COLO668 (cell line): Measurements from ENCODE around the gene ADAM17.
"Not testable (repeated sequence)": the region's sequence is repeated elsewhere in the genome, so short reads cannot be mapped to it uniquely, and the experiment has no call there.

Source experiments
- DNase-seq: peaks from one replicate; lab custom pipeline; 2025; ENCODE audit not compliant: unreplicated experiment; lab: John Stamatoyannopoulos, UW

The ADAM17 gene

DNA sequence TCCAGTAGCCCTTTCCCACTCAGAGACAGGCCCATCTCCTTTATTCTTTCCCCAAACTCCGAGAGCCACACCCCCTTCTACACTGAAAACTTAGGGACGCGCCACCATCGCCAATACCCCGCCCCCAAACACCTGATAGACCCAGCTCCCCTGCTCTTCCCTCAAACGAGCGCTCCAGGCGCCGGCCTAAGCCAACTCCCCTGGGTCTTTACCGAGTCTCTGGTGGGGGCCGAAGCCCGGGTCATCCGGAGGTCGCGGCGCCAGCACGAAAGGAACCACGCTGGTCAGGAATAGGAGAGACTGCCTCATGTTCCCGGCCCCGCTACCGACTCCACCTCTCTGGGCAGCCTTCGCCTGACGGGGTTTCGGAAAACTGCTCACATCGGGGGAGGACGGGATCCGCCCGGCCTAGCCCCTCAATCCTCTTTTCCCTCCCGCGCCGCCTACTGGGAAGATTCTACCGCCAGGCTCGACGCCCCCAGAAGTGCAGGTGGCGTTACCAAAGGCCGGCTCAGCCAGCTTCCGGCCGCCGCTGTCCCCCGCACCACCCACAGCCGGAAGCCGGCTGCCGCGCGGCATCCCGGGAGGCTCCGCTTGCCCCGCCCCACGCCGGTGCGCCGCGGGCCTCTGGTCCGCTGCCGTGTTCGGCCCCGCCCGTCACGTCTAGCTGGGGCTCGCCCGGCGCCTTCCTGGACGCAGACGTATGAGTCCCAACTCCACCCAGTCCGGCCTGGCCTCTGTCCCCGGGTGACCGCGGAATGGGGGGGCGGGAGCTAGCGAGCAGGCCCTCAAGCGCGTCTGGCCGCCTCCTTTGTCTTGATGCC lies at the start of gene ADAM17:
Gene ADAM17 (minus strand): TSS at position 534 of the 824 bp plus-strand sequence. CDS start 225 bp downstream, at position 309.
- DNase-seq = peak; percentile 98

DNA sequence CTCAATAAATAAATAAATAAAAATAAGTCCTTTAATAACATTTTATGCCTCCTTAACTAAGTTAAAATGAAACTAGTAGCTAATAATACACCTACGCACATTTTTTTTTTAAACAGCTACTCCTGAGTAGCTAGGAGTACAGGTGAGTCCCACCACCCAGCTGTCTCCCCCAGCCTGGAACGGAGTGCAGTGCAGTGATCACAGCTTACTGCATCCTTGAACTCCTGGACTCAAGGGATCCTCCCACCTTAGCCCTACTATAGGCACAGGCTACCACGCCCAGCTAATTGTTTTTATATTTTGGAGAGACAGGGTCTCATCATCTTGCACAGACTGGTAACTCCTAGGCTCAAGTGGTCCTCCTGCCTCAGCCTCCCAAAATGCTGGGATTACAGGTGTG lies 46.8 kb upstream of the ADAM17 start:
- no peak for DNase-seq

DNA sequence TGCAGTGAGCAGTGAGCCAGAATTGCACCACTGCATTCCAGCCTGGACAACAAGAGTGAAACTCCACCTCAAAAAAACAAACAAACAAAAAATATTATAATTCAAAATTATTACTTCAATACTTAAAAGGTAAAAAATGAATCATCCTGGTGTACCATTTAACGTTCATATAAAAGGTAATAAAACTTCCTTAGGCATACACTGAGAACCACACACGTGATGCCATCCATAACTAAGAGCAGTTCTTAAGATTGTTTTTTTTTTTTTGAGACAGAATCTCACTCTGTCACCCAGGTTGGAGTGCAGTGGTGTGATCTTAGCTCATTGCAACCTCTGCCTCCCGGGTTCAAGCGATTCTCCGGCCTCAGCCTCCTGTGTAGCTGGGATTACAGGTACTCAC lies 45.8 kb upstream of the ADAM17 start:
- no peak for DNase-seq

DNA sequence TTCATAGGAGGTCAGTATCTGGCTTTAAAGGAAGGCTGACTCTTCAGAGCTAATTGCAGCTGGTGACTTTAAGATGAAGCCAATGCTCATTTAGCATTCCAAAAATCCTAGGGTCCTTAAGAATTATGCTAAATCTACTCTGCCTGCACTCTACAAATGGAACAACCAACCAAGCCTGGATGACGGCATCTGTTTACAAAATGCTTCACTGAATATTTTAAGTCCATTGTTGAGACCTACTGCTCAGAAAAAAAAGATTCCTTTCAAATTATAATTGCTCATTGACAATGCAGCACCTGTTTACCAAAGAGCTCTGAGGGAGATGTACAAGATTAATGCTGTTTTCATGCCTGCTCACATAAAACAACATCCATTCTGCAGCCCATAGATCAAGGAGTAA lies 43.8 kb upstream of the ADAM17 start:
- DNase-seq = no peak

DNA sequence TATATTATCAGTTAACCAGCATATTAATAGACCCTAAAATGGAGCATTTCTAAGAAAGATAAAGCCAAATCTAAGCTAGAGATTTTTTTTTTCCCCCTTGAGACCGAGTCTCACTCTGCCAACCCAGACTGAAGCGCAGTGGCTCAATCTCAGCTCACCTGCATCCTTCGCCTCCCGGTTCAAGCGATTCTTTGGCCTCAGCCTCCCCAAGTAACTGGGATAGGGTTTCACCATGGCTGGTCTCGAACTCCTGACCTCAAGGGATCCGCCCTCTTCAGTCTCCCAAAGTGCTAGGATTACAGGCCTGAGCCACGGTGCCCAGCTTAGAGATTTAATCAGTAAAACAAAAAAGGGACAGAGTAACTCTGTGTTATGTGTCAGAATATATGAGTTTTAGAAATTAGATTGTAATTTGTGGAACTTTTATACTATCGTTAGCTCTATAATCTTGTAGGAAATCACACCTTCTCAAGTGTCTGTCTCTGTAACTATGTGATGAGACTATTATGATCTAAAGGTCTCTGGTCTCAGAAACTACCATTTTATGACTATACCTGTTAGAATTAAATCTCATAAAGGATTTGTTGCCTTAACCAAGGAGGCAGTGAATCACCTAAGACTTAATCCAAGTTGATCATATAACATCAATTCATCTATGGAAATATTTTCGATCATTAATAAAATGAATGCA lies 41.1 kb upstream of the ADAM17 start:
- no peak for DNase-seq

DNA sequence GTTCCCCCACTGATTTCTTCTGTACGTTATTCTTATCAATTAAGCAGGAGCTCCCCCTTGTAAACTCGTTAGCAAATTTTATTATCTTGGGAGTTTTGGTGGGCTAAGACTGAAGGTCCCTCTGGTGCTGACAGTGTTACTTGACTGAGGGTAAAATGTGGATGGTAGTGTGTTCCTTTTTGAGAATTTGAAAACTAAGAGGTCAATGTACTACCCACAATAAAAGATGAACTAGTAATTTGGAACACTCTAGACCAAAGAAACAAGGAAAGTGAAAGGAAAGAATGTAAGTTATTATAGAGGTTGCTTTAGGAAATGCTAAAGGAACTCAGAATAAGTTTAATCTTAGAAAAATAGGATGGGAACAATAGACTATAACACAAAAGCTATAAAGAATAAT lies 40.1 kb upstream of the ADAM17 start:
- no peak for DNase-seq

DNA sequence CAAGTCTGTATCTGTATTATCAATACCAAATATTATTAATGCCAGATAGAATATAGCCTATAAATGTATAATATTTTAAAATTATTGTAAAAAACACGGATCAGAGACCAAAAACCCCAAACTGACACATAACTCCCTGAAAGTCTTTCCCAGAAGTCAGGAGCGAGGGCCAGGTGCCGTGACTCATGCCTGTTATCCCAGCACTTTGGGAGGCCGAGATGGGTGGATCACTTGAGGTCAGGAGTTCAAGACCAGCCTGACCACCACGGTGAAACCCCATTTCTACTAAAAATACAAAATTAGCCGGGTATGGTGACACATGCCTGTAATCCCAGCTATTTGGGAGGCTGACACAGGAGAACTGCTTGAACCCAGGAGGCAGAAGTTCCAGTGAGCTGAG lies 39.6 kb upstream of the ADAM17 start:
- DNase-seq = not testable (repeated sequence)

DNA sequence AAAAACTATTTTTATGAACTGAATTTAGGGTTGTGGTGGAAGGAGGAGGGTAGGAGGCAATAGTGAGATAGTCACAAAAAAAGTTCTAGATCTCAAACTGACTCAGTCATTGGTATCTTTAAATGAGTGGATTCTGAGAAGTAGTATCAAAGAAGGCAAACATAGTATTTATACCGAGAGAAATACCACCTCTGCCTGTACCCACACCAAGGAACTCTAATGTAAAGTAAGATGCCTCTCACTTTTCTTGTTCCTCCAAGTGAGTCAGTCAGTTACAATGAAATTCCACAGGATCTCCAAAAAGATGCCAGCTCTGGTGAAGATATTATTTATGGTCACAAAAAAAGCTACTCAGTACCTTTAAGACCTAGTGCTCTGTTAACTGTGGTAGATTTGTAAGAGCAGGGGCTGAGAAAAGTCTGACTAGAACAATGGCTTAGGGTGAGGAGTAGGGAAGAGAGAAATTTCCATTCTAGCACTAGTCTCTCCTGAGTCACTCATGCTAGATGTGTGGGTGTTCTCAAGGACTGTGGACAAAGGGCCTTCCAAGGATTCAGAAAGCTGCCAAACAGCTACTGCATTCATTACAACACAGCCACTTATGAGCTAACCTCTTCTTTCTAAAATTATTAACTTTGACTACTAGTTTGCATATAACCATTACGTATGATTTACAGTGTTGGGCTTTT lies 38.9 kb upstream of the ADAM17 start:
- no peak for DNase-seq

DNA sequence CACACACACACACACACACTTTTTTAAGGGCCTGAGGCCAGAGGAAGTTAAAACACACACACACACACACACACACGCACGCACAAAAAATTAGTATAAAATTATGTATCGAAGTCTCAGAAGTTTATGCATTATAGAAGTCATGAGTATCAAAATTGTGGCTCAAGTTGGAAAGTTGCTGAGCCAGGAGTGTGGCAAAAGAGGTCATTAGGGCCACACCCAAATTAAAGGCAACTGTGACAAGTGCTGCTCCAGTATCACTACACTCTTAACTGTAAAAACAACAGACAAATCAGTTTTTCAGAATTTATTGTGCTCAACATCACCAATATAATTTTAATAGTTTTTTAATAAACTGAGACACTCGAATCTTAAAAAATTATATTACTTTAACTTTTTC lies 38.3 kb upstream of the ADAM17 start:
- no peak for DNase-seq

DNA sequence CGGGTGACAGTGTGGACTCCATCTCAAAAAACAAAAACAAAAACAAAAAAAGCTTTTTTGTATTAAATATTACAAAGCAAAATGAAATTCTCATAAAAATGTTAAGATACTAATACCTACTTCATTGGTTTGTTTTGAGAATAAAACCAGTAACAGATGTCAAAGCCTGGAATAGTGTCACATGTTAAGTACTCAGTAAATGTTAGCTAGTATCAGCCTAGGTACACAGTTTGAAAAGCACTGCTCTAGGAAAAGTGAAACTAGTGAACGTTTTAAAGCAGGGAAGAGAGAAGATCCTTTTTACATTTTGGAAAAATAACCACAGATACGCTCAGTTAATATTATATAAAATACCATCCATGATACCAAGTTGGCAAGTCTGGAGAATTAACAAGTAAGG lies 37.1 kb upstream of the ADAM17 start:
- DNase-seq = no peak

DNA sequence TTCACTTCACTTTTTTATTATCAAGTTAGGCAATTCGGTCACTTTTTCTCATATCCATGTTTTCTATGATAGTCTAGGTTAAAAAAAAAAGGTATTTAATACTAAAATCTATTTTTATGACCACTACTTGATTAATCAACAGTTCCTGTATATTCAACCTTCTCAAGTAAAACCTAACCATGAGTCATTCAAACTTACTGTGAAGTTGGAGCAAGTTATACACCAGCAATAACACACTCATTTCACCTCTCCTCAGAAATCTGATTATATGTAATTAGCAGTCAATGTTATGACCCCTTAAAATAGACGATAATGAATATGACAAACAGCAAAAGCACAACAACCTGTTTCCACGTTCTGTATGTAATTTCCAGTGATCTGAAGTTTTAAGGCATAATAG lies 35.0 kb upstream of the ADAM17 start:
- no peak for DNase-seq

DNA sequence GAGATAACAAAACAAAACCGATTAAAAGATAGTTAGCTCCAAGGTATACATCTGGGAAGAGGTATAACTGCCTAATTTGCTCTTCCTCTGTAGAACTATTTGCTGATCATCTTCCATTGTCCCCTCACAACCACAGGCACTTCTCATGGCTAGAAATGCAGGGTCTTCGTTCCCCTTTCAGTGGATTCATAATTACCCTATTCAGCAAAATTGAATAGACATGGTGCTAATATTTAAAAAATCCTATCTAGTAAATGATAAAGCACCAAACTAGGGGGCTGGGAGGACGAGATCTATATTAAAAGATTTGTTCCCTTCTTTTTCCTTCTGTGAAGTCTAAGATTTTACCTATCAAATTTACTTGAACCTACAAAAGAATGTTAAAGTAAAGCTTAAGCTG lies 30.8 kb upstream of the ADAM17 start:
- no peak for DNase-seq

DNA sequence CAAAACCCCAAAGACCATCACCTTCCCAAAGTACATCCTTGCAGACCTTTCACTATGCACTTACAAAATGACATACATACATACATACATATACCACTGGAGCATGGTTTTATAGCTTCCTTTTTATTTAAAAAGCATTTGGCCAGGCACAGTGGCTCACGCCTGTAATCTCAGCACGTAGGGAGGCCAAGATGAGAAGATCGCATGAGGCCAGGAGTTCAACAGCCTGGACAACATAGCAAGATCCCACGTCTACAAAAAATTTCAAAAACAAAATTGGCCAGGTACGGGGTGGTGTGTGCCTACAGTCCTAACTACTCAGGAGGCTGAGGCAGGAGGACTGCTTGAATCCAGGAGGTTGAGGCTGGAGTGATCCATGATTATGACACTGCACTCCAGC lies 29.9 kb upstream of the ADAM17 start:
- no peak for DNase-seq

DNA sequence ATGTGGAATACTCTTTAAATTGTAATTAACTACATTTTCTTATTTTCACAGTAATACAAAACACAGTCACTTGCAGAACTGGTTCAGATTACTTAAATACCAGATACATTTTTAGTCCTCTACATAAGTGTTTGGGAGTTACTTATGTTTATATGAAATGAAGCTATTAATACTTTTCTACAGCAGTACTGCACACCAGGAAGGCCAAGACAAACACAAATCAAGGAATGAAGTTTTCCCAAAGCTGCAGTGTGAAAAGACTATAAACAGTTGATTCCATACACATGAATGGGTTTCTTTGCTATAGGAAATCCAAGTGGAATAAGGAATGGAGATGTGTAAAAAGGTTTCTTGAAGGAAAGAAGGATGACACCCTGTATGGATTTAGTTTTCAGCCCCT lies 29.3 kb upstream of the ADAM17 start:
- DNase-seq = not testable (repeated sequence)

DNA sequence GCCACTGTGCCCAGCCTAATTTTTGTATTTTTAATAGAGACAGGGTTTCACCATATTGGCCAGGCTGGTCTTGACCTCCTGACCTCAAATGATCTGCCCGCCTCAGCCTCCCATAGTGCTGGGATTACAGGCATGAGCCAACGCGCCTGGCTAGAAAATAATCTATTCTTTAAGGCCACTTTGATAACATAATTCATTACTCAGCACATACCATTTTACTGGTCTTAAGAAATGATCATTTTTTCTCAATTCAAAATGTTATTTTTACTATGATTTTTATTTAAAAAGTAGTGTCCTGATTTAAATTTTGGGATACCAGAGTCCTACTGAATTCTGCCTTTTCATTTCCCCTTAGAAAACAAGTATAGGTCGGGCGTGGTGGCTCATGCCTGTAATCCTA lies 27.0 kb upstream of the ADAM17 start:
- DNase-seq = no peak

DNA sequence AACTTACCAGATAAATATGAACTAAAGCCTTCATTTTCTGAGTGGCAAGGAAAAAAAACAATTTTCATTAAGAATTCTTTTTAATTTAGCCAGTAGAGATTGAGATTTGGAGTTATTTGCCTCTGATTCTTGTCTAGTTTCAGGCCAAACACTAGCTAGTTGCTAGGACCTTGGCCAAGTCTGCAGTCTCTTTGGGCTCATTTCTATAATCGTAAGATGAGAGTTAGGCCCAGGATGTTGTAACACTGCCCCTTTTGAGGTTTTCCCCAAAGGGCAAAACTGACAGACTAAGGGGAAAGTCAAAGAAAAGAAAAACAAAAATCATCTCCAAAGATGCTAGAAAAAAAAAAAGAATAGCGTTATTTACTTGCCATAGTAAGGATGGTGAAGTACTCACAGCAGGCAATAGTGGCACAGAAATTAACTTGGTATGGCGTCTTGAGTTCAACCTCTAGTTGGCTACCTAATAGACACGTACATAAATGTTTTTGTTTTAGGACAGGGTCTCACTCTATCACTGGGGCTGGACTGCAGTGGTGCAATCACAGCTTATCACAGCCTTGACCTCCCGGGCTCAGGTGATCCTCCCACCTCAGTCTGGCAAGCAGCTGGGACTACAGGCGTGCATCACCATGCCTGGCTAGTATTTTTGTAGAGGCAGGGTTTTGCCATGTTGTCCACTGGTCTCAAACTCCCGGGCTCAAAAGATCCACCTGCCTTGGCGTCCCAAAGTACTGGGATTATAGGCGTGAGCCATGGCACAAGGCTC lies 23.0 kb upstream of the ADAM17 start:
- no peak for DNase-seq

DNA sequence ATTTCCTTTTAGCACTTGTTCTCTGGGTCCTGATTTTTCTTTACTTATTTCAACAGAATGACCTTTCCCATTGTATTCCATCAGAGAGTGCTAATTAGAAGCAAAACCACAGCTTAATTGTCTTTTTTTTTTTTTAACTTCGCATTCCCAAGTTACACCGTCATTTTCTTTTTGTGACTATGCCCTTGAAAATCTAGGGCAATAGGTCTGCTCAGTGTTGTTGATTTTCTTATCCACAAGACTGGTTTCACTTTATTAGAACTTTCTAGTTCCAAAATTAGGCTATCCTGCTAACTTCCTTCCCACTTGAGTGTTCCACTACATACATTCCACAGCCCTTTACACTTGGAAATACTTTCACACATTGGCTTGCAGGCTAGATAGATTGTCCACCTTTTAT lies 18.7 kb upstream of the ADAM17 start:
- DNase-seq = no peak

DNA sequence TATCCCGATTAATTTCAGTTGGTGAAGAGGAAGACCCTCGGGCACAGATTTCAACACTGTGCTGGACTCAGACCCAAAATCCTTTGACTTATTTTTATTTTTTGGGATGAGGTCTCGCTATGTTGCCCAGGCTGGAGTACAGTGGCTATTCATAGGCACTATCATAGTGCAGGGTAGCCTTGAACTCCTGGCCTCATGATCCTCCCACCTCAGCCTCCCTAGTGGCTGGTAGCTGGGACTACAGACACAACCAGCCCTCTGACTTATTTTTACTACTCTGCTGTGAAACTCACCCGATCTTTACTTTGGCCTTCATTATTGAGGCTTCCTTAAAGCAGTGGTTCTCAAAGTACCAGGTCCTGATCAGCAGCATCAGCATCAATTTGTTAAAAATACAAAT lies 18.2 kb upstream of the ADAM17 start:
- DNase-seq = no peak

DNA sequence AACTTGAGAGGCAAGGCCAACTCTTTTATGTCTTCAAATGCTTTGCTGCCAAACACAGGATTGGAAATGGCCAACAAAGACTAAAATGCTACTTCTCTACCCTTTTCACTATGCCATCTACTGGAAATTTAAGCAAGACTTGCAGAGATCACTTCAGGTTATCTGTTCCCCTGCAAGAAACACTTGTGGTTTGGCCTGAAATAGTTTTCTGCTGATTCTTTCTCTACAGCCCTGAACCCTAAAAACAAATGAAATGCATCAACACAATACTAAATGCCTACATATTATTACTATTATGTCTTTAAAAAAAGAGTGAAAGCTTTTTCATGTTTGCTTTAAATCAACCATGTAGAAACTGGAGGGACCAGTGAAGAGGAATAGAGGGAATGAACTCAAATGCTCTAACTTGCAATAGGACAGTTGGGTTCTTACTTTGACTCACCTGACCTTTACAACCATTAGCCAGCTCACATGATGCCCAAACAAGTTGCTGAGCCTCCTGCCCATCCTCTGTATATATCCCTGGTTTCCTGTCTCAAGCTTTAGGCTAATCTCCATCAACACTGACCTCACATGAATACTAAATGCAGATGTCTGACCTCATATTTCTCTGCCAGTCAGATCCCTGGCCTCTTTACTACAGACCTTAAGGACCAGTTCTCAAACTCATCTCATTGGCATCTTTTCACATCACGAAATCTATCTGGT lies 17.5 kb upstream of the ADAM17 start:
- DNase-seq = no peak

DNA sequence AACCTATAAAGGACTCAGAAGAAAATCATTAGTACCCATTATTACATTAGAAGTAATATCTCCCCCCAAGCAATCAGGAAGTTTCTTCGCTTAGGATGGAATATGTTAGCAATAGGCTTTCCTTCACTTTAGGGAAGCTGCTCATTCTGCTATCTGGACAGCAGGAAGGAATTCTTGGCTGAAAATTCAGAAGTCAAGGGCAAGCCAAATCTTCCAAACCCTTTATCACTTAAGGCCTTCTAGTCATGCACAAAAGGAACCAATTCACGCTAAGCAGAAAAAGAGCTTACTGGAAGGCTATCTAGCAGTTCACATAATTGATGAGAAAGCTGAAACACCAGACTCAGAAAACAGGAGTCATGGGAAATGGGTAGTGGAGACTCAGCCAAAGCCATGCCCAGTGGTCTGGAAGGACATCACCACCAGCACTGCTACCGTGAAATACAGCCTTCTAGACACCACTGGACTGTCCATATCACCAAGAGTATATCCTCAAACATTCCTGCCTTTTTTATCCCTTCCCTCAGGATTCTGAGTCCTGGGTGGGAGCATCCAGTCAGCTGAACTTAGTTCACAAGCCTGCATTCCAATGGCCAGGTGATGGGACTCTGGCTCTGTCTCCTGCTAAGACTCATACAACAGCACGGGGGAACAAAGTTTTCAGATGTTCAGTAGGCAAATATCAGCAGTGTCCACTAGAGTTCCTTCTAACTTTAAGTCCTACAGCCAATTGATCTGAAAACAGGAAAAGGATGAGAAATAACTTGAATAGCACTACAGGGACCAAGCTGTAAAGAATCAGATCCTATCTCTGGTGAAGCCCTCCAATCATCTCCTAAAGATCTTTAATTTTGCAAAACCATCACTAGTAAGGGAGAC lies 14.8 kb upstream of the ADAM17 start:
- no peak for DNase-seq
